ENCODE measurements around the gene RELB.

DNA sequence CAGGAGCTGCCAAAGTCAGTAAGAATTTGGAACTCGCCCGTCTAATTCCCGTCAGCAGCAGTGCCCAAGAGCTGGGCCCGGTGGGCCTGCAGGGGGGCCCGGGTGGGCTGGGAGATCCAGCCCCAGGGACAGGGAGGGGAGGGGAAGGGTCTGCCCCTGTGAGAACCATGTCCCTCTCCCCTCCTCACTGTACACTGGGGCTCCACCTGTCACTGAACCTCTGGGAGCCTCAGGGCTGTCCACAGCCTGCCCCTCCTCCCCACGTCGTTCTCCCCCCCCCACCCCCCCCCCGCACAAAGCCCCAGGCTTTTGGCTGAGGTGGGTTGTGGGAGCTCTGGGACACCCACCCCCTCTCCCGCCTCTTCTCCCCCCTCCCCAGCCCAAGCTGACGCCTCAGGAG is 66.8 kb downstream of the RELB start:
- no peak for TF ChIP-seq POLR2AphosphoS5 (IDR thresholded peaks at IDR 0.05; ENCODE audit: low read depth, low read length)
- TF ChIP-seq POLR2A (IDR thresholded peaks at IDR 0.05; ENCODE audit: low read depth, low read length) = no peak
- TF ChIP-seq TAF1 (IDR thresholded peaks at IDR 0.05; ENCODE audit: borderline replicate concordance, low read depth, low read length) = no peak

All from GM12892 (cell line).